Adrenal gland (tissue), 5 donors: Measurements from ENCODE around the gene PTGES2.

Experiments
- CTCF ChIP-seq, 6 experiments: fragments of 450-650 bp in 4 of 6; fragments of 200-600 bp in 2 of 6; sonication (generic) in 1 of 6; IDR thresholded peaks; 1 replicate in 5 of 6; 2 replicates in 1 of 6; pipeline versions ENCODE4 v1.5.1 to v1.8.0; 2016 to 2021; ENCODE audit warnings: antibody characterized with exemption in 6 of 6, mild to moderate bottlenecking in 2 of 6, moderate library complexity in 1 of 6
- POLR2A ChIP-seq, 2 donors: fragments of 450-650 bp; IDR thresholded peaks; one replicate each; pipeline ENCODE4 v1.6.1; 2017; ENCODE audit warnings: antibody characterized with exemption in 2 of 2, mild to moderate bottlenecking in 2 of 2, moderate library complexity in 1 of 2
- donor health status: DM: no; HTN: no; CAD: no.

- no peak for TF ChIP-seq CTCF (IDR thresholded peaks at IDR 0.05)
- TF ChIP-seq POLR2A (IDR thresholded peaks at IDR 0.05): no peak
These were observed 9.6 kb upstream of the PTGES2 start for GRCh38 chr9:128136816-128137793.
